HG03103 (cell line): ENCODE results near the gene MRPL23.

Experiments
- ATAC-seq: cut with Tn5 transposase; IDR thresholded peaks from one replicate; pipeline ENCODE4 v1.9.1; 2021; ENCODE audit warnings: low read depth; ENCODE audit not compliant: unreplicated experiment

The MRPL23 gene

DNA sequence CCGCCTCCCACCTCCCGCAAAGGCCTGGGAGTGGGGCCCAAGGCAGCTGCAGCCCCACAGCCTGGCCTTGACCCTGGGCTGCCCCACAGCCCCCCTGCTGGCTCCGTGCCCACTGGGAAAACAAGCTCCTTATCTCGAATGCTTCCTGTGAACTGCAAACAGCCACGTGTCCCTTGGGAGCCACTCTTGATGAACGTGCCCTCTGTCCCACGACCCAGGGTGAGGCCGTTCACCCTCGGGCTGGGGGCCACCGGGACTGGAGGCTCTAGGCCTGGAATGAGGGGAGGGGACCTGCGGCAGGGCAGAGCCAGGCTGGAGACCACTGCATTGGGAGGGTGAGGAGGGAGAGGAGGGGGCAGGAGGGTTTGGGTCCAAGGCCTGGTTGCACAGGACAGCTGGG lies 41.0 kb downstream of the MRPL23 start:
- no peak for ATAC-seq

DNA sequence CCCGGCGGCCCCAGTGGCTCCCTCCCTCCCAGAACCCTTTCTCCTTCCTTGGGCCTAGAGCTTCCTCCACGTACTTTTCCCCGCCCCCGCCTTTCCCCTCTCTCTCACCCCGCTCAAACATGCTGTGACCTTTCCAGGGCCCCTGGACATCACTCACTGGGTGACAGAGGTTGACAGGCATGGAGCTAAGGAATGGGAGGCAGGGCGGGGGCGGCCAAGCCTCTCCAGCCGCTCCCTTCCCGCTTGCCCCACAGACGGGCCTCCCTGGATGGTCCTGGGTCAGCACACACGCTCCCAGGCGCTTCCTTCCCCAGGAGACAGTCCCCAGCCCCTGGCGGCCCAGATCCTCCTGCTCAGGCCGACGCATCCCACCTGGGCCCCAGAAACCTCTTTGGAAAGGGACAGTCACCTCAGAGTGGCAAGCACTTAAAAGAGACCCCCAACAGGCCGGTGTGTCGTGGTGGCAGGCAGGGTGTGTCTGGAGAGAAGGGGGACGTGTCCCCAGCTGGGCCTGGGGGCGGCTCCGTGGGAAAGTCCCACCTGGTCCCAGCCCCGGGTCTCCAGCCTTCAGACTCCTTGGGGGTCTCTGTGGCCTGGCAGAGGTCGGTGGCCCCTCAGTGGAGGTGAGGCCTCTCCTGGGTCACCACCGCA lies 41.7 kb downstream of the MRPL23 start:
- ATAC-seq = no peak

DNA sequence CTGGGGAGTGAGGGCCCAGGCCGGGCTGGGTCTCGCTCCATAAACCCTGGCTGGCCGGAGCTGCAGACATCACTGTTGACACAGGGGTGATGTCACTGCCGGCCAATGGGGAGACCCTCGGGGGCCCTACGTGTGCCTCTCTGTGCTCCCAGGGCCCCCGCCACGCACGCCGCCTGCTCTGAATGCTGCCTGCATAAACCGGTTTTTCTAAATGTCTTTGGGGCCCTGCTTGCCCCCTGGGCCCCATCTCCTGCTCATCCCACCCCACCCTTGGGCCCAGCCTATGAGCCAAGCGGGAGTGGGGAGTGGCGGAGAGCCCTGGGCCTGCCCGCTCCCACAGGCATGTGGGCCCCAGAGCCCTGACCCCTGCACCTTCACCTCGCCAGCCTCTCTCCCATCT lies 42.8 kb downstream of the MRPL23 start:
- no peak for ATAC-seq

DNA sequence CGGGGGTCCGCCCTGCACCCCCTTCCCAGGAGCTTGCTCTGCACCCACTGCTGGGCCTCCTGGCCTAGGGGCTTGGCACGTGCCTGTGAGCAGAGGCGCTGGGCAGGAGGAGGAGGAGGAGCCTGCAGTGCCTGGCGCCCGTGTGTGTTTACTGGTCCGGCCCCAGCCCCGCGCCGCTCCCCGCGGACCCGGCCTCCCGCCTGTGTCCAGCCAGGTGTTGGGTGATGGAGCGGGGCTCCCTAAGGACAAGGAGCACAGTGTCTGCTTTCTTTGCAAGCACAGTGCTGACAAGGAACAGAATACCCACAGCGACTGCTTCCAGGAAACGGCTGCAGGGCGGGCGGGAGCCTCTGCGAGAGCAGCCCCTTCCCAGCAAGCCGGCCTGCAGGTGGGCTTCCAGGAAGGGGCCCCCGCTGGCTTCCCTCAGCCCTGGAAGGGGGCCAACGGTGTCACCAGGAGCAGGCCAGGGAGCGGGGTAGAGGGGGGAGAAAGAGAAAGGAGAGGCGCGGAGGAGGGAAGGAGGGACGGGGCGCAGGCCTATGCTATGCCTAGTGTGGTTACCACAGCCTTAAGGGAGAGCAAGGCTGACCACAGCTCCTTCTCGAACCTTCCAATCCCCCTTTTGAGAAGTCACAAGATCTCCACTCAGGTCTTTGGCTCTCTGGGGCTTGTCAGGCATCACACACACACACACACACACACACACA lies 43.9 kb downstream of the MRPL23 start:
- no peak for ATAC-seq

DNA sequence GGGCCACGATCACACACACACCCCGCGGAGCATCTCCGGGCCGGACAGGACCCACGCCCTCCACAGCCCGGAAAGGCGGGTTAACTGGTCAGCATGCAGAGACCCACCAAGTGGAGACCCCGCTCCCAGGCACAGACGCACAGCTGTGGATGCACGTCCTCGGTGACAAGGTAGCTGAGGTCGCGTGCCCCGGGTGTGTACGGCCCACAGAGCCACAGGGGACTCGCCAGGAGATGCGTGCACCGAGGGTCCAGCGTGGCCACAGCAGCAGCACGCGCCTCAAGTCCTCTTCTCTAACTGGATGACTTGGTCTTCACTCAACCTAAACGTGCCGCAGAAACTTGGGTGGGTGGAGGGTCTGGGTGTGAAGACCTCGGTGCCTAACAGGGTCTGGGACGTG lies 45.0 kb downstream of the MRPL23 start:
- ATAC-seq = no peak

DNA sequence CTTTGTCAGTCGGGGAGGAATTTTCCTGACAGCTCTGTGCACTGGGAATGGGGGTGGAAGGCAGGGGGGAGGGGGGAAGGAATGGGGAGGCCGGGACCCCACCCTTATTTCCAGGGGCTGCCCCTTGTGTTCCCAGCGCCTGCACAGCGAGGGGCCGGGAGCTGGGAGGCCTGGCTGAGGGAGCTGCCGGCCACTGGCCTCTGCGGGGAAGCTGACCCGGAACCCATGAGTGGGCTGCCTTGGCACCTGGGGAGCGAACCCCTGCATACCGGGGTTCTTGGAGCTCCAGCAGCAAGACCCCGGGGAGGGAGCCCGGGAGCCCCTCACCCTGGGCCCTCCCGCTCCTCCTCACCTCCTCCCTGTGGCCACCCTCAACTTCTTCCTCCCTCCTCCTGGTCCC lies 47.0 kb downstream of the MRPL23 start:
- no peak for ATAC-seq

DNA sequence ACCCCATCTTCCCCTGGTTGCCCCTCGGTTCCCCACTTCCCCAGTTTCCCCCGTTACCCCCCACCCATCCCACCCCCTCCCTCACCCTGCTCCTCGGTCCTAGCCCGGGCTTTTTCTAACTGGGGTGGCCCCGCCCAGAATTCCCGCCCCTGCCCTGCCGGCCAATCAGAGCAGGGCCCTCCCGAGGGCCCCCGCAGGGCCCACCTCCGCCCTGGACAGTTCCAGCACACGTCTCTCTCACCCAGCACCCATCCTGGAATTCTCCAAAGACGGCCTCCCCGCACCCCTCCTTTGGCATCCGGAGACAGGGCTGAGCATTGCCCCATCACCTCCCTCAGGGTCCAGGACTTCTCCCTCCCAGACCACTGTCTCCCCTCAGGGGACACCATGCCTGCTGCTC lies 50.6 kb downstream of the MRPL23 start, which contains the start of gene H19:
TSS of gene H19 (minus strand) at position 88 of the 400 bp plus-strand sequence.
- no peak for ATAC-seq

DNA sequence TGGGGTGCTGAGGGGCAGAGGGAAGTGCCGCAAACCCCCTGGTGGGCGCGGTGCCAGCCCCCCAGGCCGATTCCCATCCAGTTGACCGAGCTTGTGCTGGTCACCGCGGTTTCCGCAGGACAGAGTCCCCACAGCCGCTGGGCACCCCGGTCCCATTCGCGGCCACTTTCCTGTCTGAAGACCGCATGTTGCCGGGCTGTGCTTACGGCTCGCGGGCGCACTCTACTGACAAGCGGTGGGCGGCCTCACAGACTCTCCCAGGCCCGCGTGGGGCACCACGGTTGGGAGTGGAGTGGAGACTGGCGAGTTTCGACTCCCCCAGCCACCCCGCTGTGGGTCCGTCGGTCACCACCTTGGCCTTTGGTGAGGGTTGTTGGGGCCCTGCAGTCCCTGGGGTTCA lies 51.2 kb downstream of the MRPL23 start:
- ATAC-seq = no peak

DNA sequence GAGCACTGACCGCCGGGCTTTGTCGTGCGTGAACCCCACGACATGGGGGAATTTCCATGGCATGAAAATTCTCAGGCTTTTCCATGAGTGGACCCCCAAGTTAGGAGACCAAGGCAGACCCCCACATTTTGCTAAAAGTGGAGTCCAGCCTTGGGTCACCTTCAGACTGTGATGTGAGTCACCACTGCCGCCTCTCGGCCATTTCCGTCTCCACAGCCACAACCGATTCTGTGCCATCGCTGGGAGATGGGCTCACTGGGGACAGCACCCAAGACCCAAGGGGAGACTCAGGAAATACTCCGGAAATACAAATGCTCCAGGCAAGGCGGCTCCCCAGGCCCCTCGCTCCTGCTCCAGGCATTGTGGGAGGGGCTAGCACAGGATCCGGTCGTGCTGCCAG lies 51.7 kb downstream of the MRPL23 start:
- no peak for ATAC-seq

DNA sequence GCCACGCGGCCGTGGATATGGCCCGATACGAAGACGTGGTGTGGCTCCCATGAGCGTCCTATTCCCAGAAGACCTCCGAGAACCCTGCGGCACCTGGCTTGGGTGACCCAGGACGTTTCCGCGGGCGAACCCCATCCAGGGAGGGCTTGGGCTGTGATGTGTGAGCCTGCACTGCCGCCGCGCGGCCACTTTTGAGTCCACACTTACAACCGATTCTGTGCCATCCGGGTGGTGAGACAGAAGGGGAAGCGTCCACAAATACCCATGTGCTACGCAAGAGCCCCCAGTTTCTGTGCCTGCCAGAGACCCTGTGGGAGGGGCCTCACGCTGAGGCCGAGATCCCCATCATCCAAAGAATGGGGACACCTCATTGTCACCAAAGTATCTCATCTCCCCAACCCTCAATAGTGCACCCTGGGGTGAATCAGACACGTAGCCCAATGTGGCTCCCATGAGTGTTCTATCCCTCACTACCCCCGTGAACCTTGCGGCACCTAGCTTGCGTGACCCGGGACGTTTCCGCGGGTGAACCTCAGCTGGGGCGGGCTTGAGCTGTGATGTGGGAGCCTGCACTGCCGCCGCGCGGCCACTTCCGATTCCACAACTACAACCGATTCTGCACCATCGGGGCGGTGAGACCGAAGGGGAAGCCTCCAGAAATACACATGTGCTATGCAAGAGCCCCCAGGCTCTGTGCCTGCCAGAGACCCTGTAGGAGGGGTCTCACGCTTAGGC lies 55.1 kb downstream of the MRPL23 start:
- no peak for ATAC-seq

DNA sequence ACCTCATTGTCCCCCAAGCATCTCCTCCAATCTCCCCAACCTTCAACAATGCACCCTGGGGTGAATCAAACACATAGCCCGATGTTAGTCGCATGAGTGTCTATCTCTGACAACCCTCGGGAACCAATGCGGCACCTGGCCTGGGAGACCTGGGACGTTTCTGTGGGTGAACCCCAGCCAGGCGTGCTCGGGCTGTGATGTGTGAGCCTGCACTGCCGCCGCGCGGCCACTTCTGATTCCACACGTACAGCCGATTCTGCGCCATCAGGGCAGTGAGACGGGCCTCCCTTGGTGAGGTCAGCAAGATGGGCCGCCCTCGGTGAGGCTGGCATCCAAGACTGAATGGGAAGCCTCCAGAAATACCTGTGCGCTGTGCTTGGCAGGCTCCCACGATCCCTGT lies 55.7 kb downstream of the MRPL23 start:
- no peak for ATAC-seq

DNA sequence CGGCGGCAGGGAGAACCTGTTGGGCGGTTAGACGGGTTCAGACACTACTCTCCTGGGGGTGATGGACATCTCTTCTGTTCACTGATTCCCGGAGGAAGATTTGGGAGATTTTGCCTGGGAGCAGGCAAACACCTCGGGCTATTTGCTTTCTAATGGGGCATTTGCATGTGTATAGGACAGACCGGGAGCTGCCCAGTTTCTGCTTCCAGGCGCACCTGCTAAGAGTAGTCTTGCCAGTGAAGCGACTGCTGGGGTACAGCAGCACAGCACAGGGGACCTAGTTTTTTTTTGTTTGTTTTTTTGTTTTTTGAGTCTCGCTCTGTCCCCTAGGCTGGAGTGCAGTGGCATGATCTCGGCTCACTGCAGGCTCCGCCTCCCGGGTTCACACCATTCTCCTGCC lies 57.3 kb downstream of the MRPL23 start:
- no peak for ATAC-seq
